HG03378 (cell line): ENCODE data around the gene FAM131B.

Experiments
- ATAC-seq: cut with Tn5 transposase; IDR thresholded peaks from one replicate; pipeline ENCODE4 v1.9.1; 2021; ENCODE audit warnings: mild to moderate bottlenecking, moderate library complexity; ENCODE audit not compliant: unreplicated experiment

Gene FAM131B

GRCh38 chr7:143360788-143361551 lies 1.5 kb downstream of the FAM131B start:
- ATAC-seq: no peak

- no peak for ATAC-seq
Measured at GRCh38 chr7:143359771-143360353, 2.7 kb downstream of the FAM131B start.

GRCh38 chr7:143358626-143359025 lies 3.9 kb downstream of the FAM131B start:
- ATAC-seq: no peak

- ATAC-seq: no peak
Measured at GRCh38 chr7:143356414-143357050, 6.0 kb downstream of the FAM131B start.

GRCh38 chr7:143355450-143356385 lies 6.8 kb downstream of the FAM131B start:
- ATAC-seq: no peak

- no peak for ATAC-seq
Measured at GRCh38 chr7:143354965-143355364, 7.5 kb downstream of the FAM131B start.

GRCh38 chr7:143354376-143354775 lies 8.1 kb downstream of the FAM131B start:
- no peak for ATAC-seq

GRCh38 chr7:143352531-143353002 lies 9.9 kb downstream of the FAM131B start:
- no peak for ATAC-seq

GRCh38 chr7:143351574-143351973 lies 10.9 kb downstream of the FAM131B start:
- ATAC-seq: no peak

- ATAC-seq: no peak
Measured at GRCh38 chr7:143351060-143351459, 11.5 kb downstream of the FAM131B start.

GRCh38 chr7:143347950-143348349 lies 14.6 kb downstream of the FAM131B start:
- no peak for ATAC-seq

- no peak for ATAC-seq
Measured at GRCh38 chr7:143346018-143346417, 16.5 kb downstream of the FAM131B start.

- ATAC-seq: no peak
Measured at GRCh38 chr7:143345428-143345900, 17.0 kb downstream of the FAM131B start.

GRCh38 chr7:143343596-143343995 lies 18.9 kb downstream of the FAM131B start:
- no peak for ATAC-seq

GRCh38 chr7:143341842-143342241 lies 20.7 kb downstream of the FAM131B start:
- no peak for ATAC-seq

- ATAC-seq: no peak
Measured at GRCh38 chr7:143337216-143337615, 25.3 kb downstream of the FAM131B start.

- no peak for ATAC-seq
Measured at GRCh38 chr7:143334244-143334643, 28.3 kb downstream of the FAM131B start.

- no peak for ATAC-seq
Measured at GRCh38 chr7:143331179-143331801, 31.2 kb downstream of the FAM131B start.

GRCh38 chr7:143329471-143330170 lies 32.9 kb downstream of the FAM131B start:
- no peak for ATAC-seq

- peak; percentile 73 for ATAC-seq
Measured at GRCh38 chr7:143327903-143328302, 34.6 kb downstream of the FAM131B start.
